NAMALWA (cell line): Measurements from ENCODE around the gene TFRC.
"Not testable (repeated sequence)": the region's sequence is repeated elsewhere in the genome, so short reads cannot be mapped to it uniquely, and the experiment has no call there.

Source experiments
- DNase-seq: peaks from one replicate; pipeline ENCODE4 v3.0.0-alpha.2; 2015; ENCODE audit warnings: low spot score

Gene TFRC

GRCh38 chr3:196004359-196005052 is 77.4 kb downstream of the TFRC start:
- not testable (repeated sequence) for DNase-seq

GRCh38 chr3:196003611-196004010 is 78.3 kb downstream of the TFRC start:
- DNase-seq = no peak

- not testable (repeated sequence) for DNase-seq
Observed at GRCh38 chr3:196002721-196003120, 79.2 kb downstream of the TFRC start.

- not testable (repeated sequence) for DNase-seq
Observed at GRCh38 chr3:196001240-196001639, 80.7 kb downstream of the TFRC start.

GRCh38 chr3:196000360-196000950 is 81.4 kb downstream of the TFRC start:
- DNase-seq = not testable (repeated sequence)

GRCh38 chr3:195999896-196000295 is 82.0 kb downstream of the TFRC start:
- no peak for DNase-seq
